Osteocyte (in vitro differentiated cells): Measurements from ENCODE around the gene MEGF10. TPM values are rescaled to one million over a fixed set of nuclear protein-coding genes. Genes with fewer than 3 reads are reported as not detected.

Source experiments
- DNase-seq: peaks from one replicate; pipeline ENCODE4 v3.0.0; 2021; ENCODE audit warnings: mixed read lengths; ENCODE audit not compliant: unreplicated experiment; ENCODE audit errors: extremely low spot score
- H3K27ac Mint-ChIP-seq: one replicate; pipeline ENCODE4 v1.8.0; 2021; ENCODE audit warnings: mild to moderate bottlenecking, mixed read lengths; ENCODE audit not compliant: unreplicated experiment
- H3K27me3 Mint-ChIP-seq: one replicate; pipeline ENCODE4 v1.8.0; 2021; ENCODE audit warnings: mixed read lengths; ENCODE audit not compliant: unreplicated experiment
- H3K36me3 Mint-ChIP-seq: one replicate; pipeline ENCODE4 v1.8.0; 2021; ENCODE audit warnings: mixed read lengths; ENCODE audit not compliant: unreplicated experiment
- H3K4me1 Mint-ChIP-seq: one replicate; pipeline ENCODE4 v1.8.0; 2021; ENCODE audit warnings: mixed read lengths; ENCODE audit not compliant: unreplicated experiment
- H3K4me3 Mint-ChIP-seq: one replicate; pipeline ENCODE4 v1.8.0; 2021; ENCODE audit warnings: mild to moderate bottlenecking, moderate library complexity, mixed read lengths; ENCODE audit not compliant: unreplicated experiment
- H3K9me3 Mint-ChIP-seq: one replicate; pipeline ENCODE4 v1.8.0; 2021; ENCODE audit warnings: mixed read lengths; ENCODE audit not compliant: unreplicated experiment
- total RNA-seq: library from RNA; stranded (reverse); gene quantifications from 2 replicates; pipeline ENCODE4 v1.2.1, GENCODE V29; 2021
- TF ChIP-seq, protein P1 (sequence below): fragments of 200-600 bp; sonication (generic); IDR thresholded peaks from 2 replicates; pipeline ENCODE4 v1.5.0; 2021; ENCODE audit warnings: antibody characterized with exemption, mild to moderate bottlenecking, moderate library complexity

The MEGF10 gene
- total RNA-seq, 1 donor from 2014 or later = 39.8 TPM

DNA sequence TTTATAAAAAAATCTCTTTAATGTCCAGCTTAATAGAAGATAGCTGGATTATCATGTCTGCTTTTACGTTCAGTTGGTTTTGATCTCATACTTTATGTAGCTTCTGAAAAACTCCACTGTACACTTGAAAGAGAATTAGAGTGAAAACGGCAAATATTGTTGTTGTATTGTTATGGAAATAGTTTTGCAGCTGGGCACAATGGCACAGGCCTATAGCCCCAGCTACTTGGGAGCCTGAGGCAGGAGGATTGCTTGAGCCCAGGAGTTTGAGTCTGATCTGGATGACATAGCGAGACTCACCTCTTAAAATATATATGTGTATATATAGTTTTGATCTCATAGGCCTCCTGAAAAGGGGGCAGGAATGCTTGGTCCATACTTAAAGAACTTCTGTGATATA, 159.4 kb downstream of the MEGF10 start:
- Mint-ChIP-seq H3K27me3 (no peaks in the 10 kb centered on the region), H3K4me3 (no peak overlapping the region), H3K36me3 (peaks cover 36% of the 10 kb centered on the region), H3K4me1 (peaks cover 35% of the 10 kb centered on the region), H3K27ac (no peak overlapping the region), H3K9me3 (no peaks in the 10 kb centered on the region)
- TF ChIP-seq, protein P1, sequence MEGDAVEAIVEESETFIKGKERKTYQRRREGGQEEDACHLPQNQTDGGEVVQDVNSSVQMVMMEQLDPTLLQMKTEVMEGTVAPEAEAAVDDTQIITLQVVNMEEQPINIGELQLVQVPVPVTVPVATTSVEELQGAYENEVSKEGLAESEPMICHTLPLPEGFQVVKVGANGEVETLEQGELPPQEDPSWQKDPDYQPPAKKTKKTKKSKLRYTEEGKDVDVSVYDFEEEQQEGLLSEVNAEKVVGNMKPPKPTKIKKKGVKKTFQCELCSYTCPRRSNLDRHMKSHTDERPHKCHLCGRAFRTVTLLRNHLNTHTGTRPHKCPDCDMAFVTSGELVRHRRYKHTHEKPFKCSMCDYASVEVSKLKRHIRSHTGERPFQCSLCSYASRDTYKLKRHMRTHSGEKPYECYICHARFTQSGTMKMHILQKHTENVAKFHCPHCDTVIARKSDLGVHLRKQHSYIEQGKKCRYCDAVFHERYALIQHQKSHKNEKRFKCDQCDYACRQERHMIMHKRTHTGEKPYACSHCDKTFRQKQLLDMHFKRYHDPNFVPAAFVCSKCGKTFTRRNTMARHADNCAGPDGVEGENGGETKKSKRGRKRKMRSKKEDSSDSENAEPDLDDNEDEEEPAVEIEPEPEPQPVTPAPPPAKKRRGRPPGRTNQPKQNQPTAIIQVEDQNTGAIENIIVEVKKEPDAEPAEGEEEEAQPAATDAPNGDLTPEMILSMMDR = no peak
- no peak for DNase-seq

GRCh38 chr5:127451096-127451495, 160.5 kb downstream of the MEGF10 start:
- H3K36me3 Mint-ChIP-seq = peaks cover 36% of the 10 kb centered on the region
- no peaks in the 10 kb centered on the region for H3K9me3 Mint-ChIP-seq
- H3K27me3 Mint-ChIP-seq = no peaks in the 10 kb centered on the region
- H3K27ac Mint-ChIP-seq = peak overlapping the region; percentile 52
- no peak overlapping the region for H3K4me3 Mint-ChIP-seq
- peaks cover 33% of the 10 kb centered on the region for H3K4me1 Mint-ChIP-seq
- TF ChIP-seq, protein P1 = no peak
- no peak for DNase-seq

DNA sequence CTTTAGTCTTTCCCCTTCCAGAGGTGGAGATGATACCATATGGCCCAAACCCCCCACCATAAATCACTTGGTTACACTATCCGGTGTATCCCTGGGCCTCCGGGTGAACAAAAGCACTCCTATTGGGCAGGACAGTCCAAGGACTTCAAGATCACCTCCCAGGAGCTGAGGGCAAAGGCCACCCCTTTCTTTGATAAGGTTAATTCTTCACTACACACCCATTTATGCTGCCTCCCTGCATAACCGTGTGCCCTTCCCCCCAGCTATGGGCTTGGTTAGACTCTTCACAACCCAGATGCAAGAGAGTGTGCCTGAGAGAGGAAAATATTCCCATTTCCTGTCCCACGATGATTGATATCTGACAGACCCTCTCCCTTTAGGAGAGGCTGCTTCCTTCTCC, 162.0 kb downstream of the MEGF10 start:
- H3K27ac Mint-ChIP-seq = no peak overlapping the region
- H3K4me3 Mint-ChIP-seq = no peak overlapping the region
- peaks cover 37% of the 10 kb centered on the region for H3K36me3 Mint-ChIP-seq
- no peaks in the 10 kb centered on the region for H3K9me3 Mint-ChIP-seq
- no peaks in the 10 kb centered on the region for H3K27me3 Mint-ChIP-seq
- DNase-seq = no peak
- H3K4me1 Mint-ChIP-seq = peaks cover 19% of the 10 kb centered on the region
- TF ChIP-seq, protein P1 = no peak

DNA sequence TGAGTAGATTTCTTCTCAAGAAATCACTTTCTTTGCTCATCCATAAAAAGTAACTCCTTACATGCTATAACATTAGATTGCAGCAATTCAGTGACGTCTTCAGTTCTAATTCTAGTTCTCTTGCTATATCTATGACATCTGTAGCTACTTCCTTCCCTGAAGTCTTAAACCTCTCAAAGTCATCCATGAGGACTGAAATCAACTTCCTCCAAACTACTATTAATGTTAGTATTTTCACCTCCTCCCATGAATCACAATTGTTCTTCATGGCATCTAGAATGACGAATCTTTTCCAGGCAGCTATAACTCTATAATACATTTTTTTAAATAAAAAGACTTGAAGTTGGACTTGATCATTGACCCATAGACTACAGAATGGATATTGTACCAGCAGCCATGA, 180.6 kb downstream of the MEGF10 start:
- Mint-ChIP-seq H3K27me3 (peaks cover 12% of the 10 kb centered on the region), H3K27ac (no peak overlapping the region), H3K4me3 (no peak overlapping the region), H3K4me1 (no peaks in the 10 kb centered on the region), H3K9me3 (no peaks in the 10 kb centered on the region), H3K36me3 (no peaks in the 10 kb centered on the region)
- DNase-seq = no peak
- TF ChIP-seq, protein P1 = no peak

DNA sequence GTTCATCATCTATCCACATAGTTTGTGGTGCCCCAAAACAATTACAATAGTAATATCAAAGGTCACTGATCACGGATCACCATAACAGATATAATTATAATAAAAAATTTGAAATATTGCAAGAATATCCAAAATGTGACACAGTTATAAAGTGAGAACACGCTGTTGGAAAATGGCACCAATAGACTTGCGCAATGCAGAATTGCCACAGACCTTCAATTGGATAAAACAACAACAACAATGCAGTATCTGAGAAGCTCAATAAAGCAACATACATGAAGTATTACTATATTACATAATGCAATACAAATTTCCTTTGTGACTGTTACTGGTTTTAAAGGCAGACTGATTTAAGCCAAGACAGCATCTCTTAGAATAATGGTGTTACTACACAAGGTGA, 182.1 kb downstream of the MEGF10 start:
- Mint-ChIP-seq H3K4me3 (no peak overlapping the region), H3K27me3 (peaks cover 12% of the 10 kb centered on the region), H3K36me3 (no peaks in the 10 kb centered on the region), H3K4me1 (no peaks in the 10 kb centered on the region), H3K27ac (no peak overlapping the region), H3K9me3 (no peaks in the 10 kb centered on the region)
- DNase-seq = no peak
- TF ChIP-seq, protein P1 = no peak
